WTC11 (cell line): Measurements from ENCODE around the gene KANSL1L. TPM values are rescaled to one million over a fixed set of nuclear protein-coding genes. Genes with fewer than 3 reads are reported as not detected.

ENCODE experiments used
- ATAC-seq: fragments of 200-7000 bp; cut with Tn5 transposase; 2 replicates; pipeline ENCODE4 v1.10.0; 2021; ENCODE audit warnings: mild to moderate bottlenecking, moderate library complexity
- CTCF ChIA-PET: fragments of 300-600 bp; sonication (Branson Sonifier 250); formaldehyde crosslinking; loops from one replicate; lab custom pipeline; 2021; ENCODE audit warnings: antibody characterized with exemption; lab: Charles Lee
- POLR2A ChIA-PET: fragments of 350-600 bp; sonication (Branson Sonifier 250); formaldehyde crosslinking; loops from one replicate; lab custom pipeline; 2021; ENCODE audit warnings: antibody characterized with exemption; lab: Charles Lee
- DNase-seq: peaks from one replicate; pipeline ENCODE4 v3.0.0; 2021; ENCODE audit warnings: low spot score
- H3K27ac Mint-ChIP-seq: 2 replicates; pipeline ENCODE4 v1.8.0; 2021; ENCODE audit warnings: mixed read lengths
- H3K27me3 Mint-ChIP-seq: 2 replicates; pipeline ENCODE4 v1.8.0; 2021; ENCODE audit warnings: low read depth, mild to moderate bottlenecking, moderate library complexity, mixed read lengths
- H3K36me3 Mint-ChIP-seq: 2 replicates; pipeline ENCODE4 v1.8.0; 2021; ENCODE audit warnings: mixed read lengths
- H3K4me1 Mint-ChIP-seq: 2 replicates; pipeline ENCODE4 v1.8.0; 2022; ENCODE audit warnings: mixed read lengths
- H3K4me3 Mint-ChIP-seq: 2 replicates; pipeline ENCODE4 v1.8.0; 2021; ENCODE audit warnings: mild to moderate bottlenecking, moderate library complexity, mixed read lengths
- H3K9me3 Mint-ChIP-seq: 2 replicates; pipeline ENCODE4 v1.8.0; 2021; ENCODE audit warnings: mixed read lengths
- AFF4 ChIP-seq: sonication (generic); formaldehyde crosslinking; IDR thresholded peaks from 2 replicates; pipeline ENCODE4 v1.8.1; 2023; ENCODE audit warnings: mild to moderate bottlenecking, missing genetic modification reagents, borderline replicate concordance
- CTCF ChIP-seq: fragments of 200-600 bp; IDR thresholded peaks from 2 replicates; pipeline ENCODE4 v1.8.0; 2022; ENCODE audit warnings: antibody characterized with exemption
- EMX1 ChIP-seq: fragments of 250-450 bp; sonication (Bioruptor Pico); IDR thresholded peaks from 2 replicates; pipeline ENCODE4 v1.8.0; 2021; ENCODE audit warnings: mild to moderate bottlenecking
- ETV6 ChIP-seq: sonication (generic); formaldehyde crosslinking; IDR thresholded peaks from 2 replicates; pipeline ENCODE4 v1.8.1; 2022; ENCODE audit warnings: mild to moderate bottlenecking, missing genetic modification reagents
- FOXK1 ChIP-seq: sonication (generic); formaldehyde crosslinking; IDR thresholded peaks from 2 replicates; pipeline ENCODE4 v1.8.0; 2022; ENCODE audit warnings: mild to moderate bottlenecking, moderate library complexity, missing genetic modification reagents
- IRF1 ChIP-seq: sonication (generic); formaldehyde crosslinking; IDR thresholded peaks from 2 replicates; pipeline ENCODE4 v1.8.0; 2023; ENCODE audit warnings: missing genetic modification reagents
- IRF2 ChIP-seq: sonication (generic); formaldehyde crosslinking; IDR thresholded peaks from 2 replicates; pipeline ENCODE4 v1.8.0; 2022; ENCODE audit warnings: low read depth, missing genetic modification reagents, borderline replicate concordance
- NFE2L1 ChIP-seq: sonication (generic); formaldehyde crosslinking; IDR thresholded peaks from 2 replicates; pipeline ENCODE4 v1.8.1; 2023; ENCODE audit warnings: missing genetic modification reagents
- NR2C2 ChIP-seq: sonication (generic); formaldehyde crosslinking; IDR thresholded peaks from 2 replicates; pipeline ENCODE4 v1.8.0; 2022; ENCODE audit warnings: mild to moderate bottlenecking, missing genetic modification reagents
- NR3C1 ChIP-seq: sonication (generic); formaldehyde crosslinking; conservative IDR thresholded peaks from 2 replicates; pipeline ENCODE4 v1.8.1; 2023; ENCODE audit warnings: low read depth, mild to moderate bottlenecking, missing genetic modification reagents
- PRRX2 ChIP-seq: fragments of 250-450 bp; sonication (Bioruptor Pico); IDR thresholded peaks from 2 replicates; pipeline ENCODE4 v1.8.0; 2021; ENCODE audit warnings: mild to moderate bottlenecking
- SOX15 ChIP-seq: fragments of 250-450 bp; sonication (Bioruptor Pico); IDR thresholded peaks from 2 replicates; pipeline ENCODE4 v1.9.0; 2021; ENCODE audit warnings: mild to moderate bottlenecking
- TEAD4 ChIP-seq: sonication (generic); formaldehyde crosslinking; IDR thresholded peaks from 2 replicates; pipeline ENCODE4 v1.8.0; 2022; ENCODE audit warnings: mild to moderate bottlenecking, missing genetic modification reagents
- ZBTB21 ChIP-seq: sonication (generic); formaldehyde crosslinking; IDR thresholded peaks from 2 replicates; pipeline ENCODE4 v1.8.1; 2023; ENCODE audit warnings: mild to moderate bottlenecking, missing genetic modification reagents, borderline replicate concordance
- ZBTB43 ChIP-seq: sonication (generic); formaldehyde crosslinking; IDR thresholded peaks from 2 replicates; pipeline ENCODE4 v1.8.1; 2023; ENCODE audit warnings: mild to moderate bottlenecking, missing genetic modification reagents
- ZMAT4 ChIP-seq: fragments of 250-450 bp; sonication (Bioruptor Pico); IDR thresholded peaks from 2 replicates; pipeline ENCODE4 v1.9.0; 2021; ENCODE audit warnings: mild to moderate bottlenecking
- ZNF121 ChIP-seq: sonication (generic); formaldehyde crosslinking; IDR thresholded peaks from 2 replicates; pipeline ENCODE4 v1.8.0; 2023; ENCODE audit warnings: missing genetic modification reagents
- ZNF219 ChIP-seq: sonication (generic); formaldehyde crosslinking; IDR thresholded peaks from 2 replicates; pipeline ENCODE4 v1.8.0; 2023; ENCODE audit warnings: missing genetic modification reagents, mild to moderate bottlenecking, borderline replicate concordance
- ZNF263 ChIP-seq: sonication (generic); formaldehyde crosslinking; IDR thresholded peaks from 2 replicates; pipeline ENCODE4 v1.8.1; 2022; ENCODE audit warnings: low read depth, mild to moderate bottlenecking, moderate library complexity, missing genetic modification reagents
- ZNF416 ChIP-seq: fragments of 250-450 bp; sonication (Bioruptor Pico); IDR thresholded peaks from 2 replicates; pipeline ENCODE4 v1.9.0; 2021; ENCODE audit warnings: mild to moderate bottlenecking, inconsistent platforms
- ZNF512 ChIP-seq: sonication (generic); formaldehyde crosslinking; IDR thresholded peaks from 2 replicates; pipeline ENCODE4 v1.8.1; 2022; ENCODE audit warnings: missing genetic modification reagents, borderline replicate concordance
- total RNA-seq: library from RNA; stranded (reverse); gene quantifications from 3 replicates; pipeline ENCODE4 v1.2.3, GENCODE V29; 2021

KANSL1L gene
- total RNA-seq, 1 experiment from 2014 or later = 11.4 TPM

GRCh38 chr2:210072922-210073509, 98.2 kb downstream of the KANSL1L start:
- no peak overlapping the region for H3K4me3 Mint-ChIP-seq
- TF ChIP-seq EMX1 (CRISPR knock-in tag) (no peak), NR2C2 (CRISPR knock-in tag) (no peak), AFF4 (CRISPR knock-in tag) (no peak), IRF1 (CRISPR knock-in tag) (no peak), NFE2L1 (no peak), CTCF (peak; percentile 59)
- H3K4me1 Mint-ChIP-seq = peaks cover 6% of the 10 kb centered on the region
- ChIA-PET POLR2A (interaction anchor here (0.5 kb wide), 1 partner anchor 193 kb away, joined by 3 read pairs; no protein-coding TSS in a partner anchor), CTCF (interaction anchor here (0.7 to 1.4 kb wide), 6 partner anchors 8 to 126 kb away, joined by 3 to 8 read pairs (median 4); no protein-coding TSS in a partner anchor)
- no peaks in the 10 kb centered on the region for H3K27me3 Mint-ChIP-seq
- no peak for DNase-seq
- no peaks in the 10 kb centered on the region for H3K9me3 Mint-ChIP-seq
- no peaks in the 10 kb centered on the region for H3K36me3 Mint-ChIP-seq
- no peak overlapping the region for H3K27ac Mint-ChIP-seq
- peak; percentile 53 for ATAC-seq

- peaks cover 6% of the 10 kb centered on the region for H3K4me1 Mint-ChIP-seq
- CTCF ChIA-PET = interaction anchor here (1.0 to 1.4 kb wide), 5 partner anchors 26 to 126 kb away, joined by 3 to 8 read pairs (median 4); no protein-coding TSS in a partner anchor
- H3K36me3 Mint-ChIP-seq = no peaks in the 10 kb centered on the region
- ATAC-seq (peak; percentile 72), DNase-seq (no peak)
- no peaks in the 10 kb centered on the region for H3K9me3 Mint-ChIP-seq
- no peaks in the 10 kb centered on the region for H3K27me3 Mint-ChIP-seq
- H3K4me3 Mint-ChIP-seq = no peak overlapping the region; the same call in 1 of the 2 replicates
- TF ChIP-seq NR3C1 (no peak), ZNF512 (no peak), FOXK1 (CRISPR knock-in tag) (no peak)
- POLR2A ChIA-PET = no interaction called here
- no peak overlapping the region for H3K27ac Mint-ChIP-seq
These were observed 98.7 kb downstream of the KANSL1L start for GRCh38 chr2:210072493-210072892.

GRCh38 chr2:210063306-210063705, 107.9 kb downstream of the KANSL1L start:
- POLR2A ChIA-PET = no interaction called here
- TF ChIP-seq FOXK1 (CRISPR knock-in tag) (no peak), ETV6 (CRISPR knock-in tag) (no peak), EMX1 (CRISPR knock-in tag) (no peak), PRRX2 (CRISPR knock-in tag) (no peak), ZMAT4 (CRISPR knock-in tag) (no peak), ZBTB43 (CRISPR knock-in tag) (no peak), ZNF219 (CRISPR knock-in tag) (no peak), SOX15 (CRISPR knock-in tag) (no peak), ZNF263 (CRISPR knock-in tag) (no peak), ZNF416 (CRISPR knock-in tag) (no peak), ZBTB21 (no peak), ZNF121 (CRISPR knock-in tag) (no peak), IRF2 (CRISPR knock-in tag) (no peak), TEAD4 (no peak)

More at GRCh38 chr2:210063306-210063705, 107.9 kb downstream of the KANSL1L start:
- Mint-ChIP-seq H3K9me3 (peaks cover 6% of the 10 kb centered on the region; the same call in 1 of the 2 replicates), H3K4me1 (no peaks in the 10 kb centered on the region), H3K27me3 (no peaks in the 10 kb centered on the region), H3K27ac (no peak overlapping the region), H3K36me3 (peaks cover 12% of the 10 kb centered on the region), H3K4me3 (no peak overlapping the region)
- CTCF ChIA-PET = interaction anchor here (1.0 kb wide), 1 partner anchor 12 kb away, joined by 4 read pairs; no protein-coding TSS in a partner anchor
- DNase-seq = no peak
- no peak for ATAC-seq
